ENCODE data around the gene FXN.
A peak's percentile ranks its signal among the peaks of the same experiment; 100 is the strongest.
"Not testable (repeated sequence)": the region's sequence is repeated elsewhere in the genome, so short reads cannot be mapped to it uniquely, and the experiment has no call there.

The FXN gene

DNA sequence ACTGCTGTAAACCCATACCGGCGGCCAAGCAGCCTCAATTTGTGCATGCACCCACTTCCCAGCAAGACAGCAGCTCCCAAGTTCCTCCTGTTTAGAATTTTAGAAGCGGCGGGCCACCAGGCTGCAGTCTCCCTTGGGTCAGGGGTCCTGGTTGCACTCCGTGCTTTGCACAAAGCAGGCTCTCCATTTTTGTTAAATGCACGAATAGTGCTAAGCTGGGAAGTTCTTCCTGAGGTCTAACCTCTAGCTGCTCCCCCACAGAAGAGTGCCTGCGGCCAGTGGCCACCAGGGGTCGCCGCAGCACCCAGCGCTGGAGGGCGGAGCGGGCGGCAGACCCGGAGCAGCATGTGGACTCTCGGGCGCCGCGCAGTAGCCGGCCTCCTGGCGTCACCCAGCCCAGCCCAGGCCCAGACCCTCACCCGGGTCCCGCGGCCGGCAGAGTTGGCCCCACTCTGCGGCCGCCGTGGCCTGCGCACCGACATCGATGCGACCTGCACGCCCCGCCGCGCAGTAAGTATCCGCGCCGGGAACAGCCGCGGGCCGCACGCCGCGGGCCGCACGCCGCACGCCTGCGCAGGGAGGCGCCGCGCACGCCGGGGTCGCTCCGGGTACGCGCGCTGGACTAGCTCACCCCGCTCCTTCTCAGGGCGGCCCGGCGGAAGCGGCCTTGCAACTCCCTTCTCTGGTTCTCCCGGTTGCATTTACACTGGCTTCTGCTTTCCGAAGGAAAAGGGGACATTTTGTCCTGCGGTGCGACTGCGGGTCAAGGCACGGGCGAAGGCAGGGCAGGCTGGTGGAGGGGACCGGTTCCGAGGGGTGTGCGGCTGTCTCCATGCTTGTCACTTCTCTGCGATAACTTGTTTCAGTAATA, at the start of gene FXN:
Gene FXN (plus strand): TSS at position 315 of the 871 bp plus-strand sequence. CDS start 31 bp downstream, at position 346.
- peak within 1 kb of the TSS; percentile 100 for H3K4me3 ChIP-seq (ENCODE audit: low read depth, low read length)
- H3K36me3 ChIP-seq (ENCODE audit: control insufficient read depth, insufficient read depth, low read length) = no peaks in the 10 kb centered on the region; the same call in 1 of the 2 replicates
- peaks cover 6% of the 10 kb centered on the region for H3K4me1 ChIP-seq (ENCODE audit: control insufficient read depth, insufficient read depth, low read length)
- H3K9me3 ChIP-seq (ENCODE audit: control insufficient read depth, insufficient read depth, low read length) = no peaks in the 10 kb centered on the region
- H3K9ac ChIP-seq (ENCODE audit: low read depth, low read length) = peak within 1 kb of the TSS; percentile 90
- H3K27me3 ChIP-seq (ENCODE audit: control insufficient read depth, insufficient read depth, low read length) = no peaks in the 10 kb centered on the region
- H3K27ac ChIP-seq (ENCODE audit: low read depth, low read length) = peak within 1 kb of the TSS; percentile 88

DNA sequence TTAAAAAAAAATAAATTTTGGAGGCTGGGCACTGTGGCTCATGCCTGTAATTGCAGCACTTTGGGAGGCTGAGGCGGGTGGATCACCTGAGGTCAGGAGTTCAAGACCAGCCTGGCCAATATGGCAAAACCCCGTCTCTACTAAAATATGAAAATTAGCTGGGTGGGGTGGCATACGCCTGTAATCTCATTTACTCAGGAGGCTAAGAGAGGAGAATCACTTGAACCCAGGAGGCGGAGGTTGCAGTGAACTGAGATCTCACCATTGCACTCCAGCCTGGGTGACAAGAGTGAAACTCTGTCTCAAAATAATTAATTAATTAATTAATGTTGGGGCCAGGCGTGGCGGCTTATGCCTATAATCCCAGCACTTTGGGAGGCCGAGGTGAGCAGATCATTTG, 48.6 kb upstream of the FXN start:
- not testable (repeated sequence) for H3K4me3 ChIP-seq (ENCODE audit: low read depth, low read length); H3K27me3 ChIP-seq (ENCODE audit: control insufficient read depth, insufficient read depth, low read length); H3K27ac ChIP-seq (ENCODE audit: low read depth, low read length); H3K36me3 ChIP-seq (ENCODE audit: control insufficient read depth, insufficient read depth, low read length); H3K9ac ChIP-seq (ENCODE audit: low read depth, low read length); H3K9me3 ChIP-seq (ENCODE audit: control insufficient read depth, insufficient read depth, low read length); H3K4me1 ChIP-seq (ENCODE audit: control insufficient read depth, insufficient read depth, low read length)

DNA sequence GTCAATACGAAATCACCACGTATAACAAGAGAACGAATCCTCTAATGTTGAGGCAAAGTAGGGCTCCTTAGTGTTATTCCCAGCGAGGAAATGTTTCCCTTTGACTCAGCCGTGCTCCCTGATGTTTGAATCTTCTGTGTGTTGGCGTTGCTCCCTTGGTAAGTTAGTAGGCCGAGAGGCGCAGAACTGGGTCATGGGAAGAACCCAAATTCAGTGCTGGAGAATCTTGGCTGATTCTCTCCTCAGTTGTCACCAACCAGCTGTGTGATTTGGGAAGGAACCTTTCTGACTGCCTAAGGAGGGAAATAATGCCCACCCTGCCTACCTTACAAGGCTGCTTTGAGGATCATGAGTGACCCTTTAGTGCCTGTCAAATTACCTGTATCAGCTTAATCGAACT, 44.1 kb upstream of the FXN start:
- Histone ChIP-seq H3K9me3 (ENCODE audit: control insufficient read depth, insufficient read depth, low read length) (no peaks in the 10 kb centered on the region), H3K36me3 (ENCODE audit: control insufficient read depth, insufficient read depth, low read length) (no peaks in the 10 kb centered on the region), H3K4me3 (ENCODE audit: low read depth, low read length) (no peak overlapping the region), H3K27me3 (ENCODE audit: control insufficient read depth, insufficient read depth, low read length) (no peaks in the 10 kb centered on the region), H3K27ac (ENCODE audit: low read depth, low read length) (no peak overlapping the region), H3K4me1 (ENCODE audit: control insufficient read depth, insufficient read depth, low read length) (no peaks in the 10 kb centered on the region), H3K9ac (ENCODE audit: low read depth, low read length) (no peak overlapping the region)

DNA sequence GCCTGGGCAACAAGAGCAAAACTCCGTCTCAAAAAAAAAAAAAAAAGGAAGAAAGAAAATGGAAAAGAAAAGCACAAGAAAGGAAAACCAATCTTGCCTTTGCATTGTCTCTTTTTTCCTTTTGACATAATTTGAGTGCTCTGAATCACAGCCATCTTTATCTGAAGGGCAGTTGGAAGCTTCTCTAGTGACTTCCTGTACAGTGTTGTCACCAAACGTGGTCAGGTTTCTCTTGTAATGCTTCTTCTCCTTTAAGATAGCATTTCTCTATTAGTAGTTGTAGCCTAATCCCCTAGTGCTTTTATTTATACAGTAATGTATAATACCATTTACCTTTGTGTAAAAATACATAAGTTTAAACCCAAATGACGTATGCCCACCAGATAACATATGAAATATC, 39.8 kb upstream of the FXN start:
- Histone ChIP-seq H3K27me3 (ENCODE audit: control insufficient read depth, insufficient read depth, low read length) (no peaks in the 10 kb centered on the region), H3K27ac (ENCODE audit: low read depth, low read length) (no peak overlapping the region), H3K9me3 (ENCODE audit: control insufficient read depth, insufficient read depth, low read length) (no peaks in the 10 kb centered on the region), H3K4me1 (ENCODE audit: control insufficient read depth, insufficient read depth, low read length) (peaks cover 26% of the 10 kb centered on the region), H3K36me3 (ENCODE audit: control insufficient read depth, insufficient read depth, low read length) (no peaks in the 10 kb centered on the region), H3K9ac (ENCODE audit: low read depth, low read length) (no peak overlapping the region), H3K4me3 (ENCODE audit: low read depth, low read length) (no peak overlapping the region)

DNA sequence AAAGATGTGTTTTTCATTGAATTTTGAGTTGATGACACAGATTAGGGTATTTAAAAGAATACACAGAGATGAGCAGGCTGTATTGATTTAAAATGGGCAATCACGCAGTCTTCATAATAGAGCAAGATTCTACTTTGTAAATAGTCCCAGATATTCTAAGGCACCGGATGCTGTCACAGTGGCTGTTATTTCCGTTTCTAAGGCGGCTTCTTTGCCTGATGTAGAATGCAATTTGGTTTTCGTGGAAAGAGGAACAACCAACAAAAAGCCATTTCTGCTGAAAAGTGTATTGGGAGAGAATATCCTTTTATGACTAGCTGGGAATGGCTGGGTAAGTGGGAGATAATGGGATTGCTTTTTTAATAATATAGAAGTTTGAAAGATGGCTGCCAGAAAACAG, 39.1 kb upstream of the FXN start:
- Histone ChIP-seq H3K27ac (ENCODE audit: low read depth, low read length) (no peak overlapping the region), H3K27me3 (ENCODE audit: control insufficient read depth, insufficient read depth, low read length) (no peaks in the 10 kb centered on the region), H3K9me3 (ENCODE audit: control insufficient read depth, insufficient read depth, low read length) (no peaks in the 10 kb centered on the region), H3K36me3 (ENCODE audit: control insufficient read depth, insufficient read depth, low read length) (no peaks in the 10 kb centered on the region), H3K4me3 (ENCODE audit: low read depth, low read length) (no peak overlapping the region), H3K9ac (ENCODE audit: low read depth, low read length) (no peak overlapping the region), H3K4me1 (ENCODE audit: control insufficient read depth, insufficient read depth, low read length) (peaks cover 26% of the 10 kb centered on the region)

DNA sequence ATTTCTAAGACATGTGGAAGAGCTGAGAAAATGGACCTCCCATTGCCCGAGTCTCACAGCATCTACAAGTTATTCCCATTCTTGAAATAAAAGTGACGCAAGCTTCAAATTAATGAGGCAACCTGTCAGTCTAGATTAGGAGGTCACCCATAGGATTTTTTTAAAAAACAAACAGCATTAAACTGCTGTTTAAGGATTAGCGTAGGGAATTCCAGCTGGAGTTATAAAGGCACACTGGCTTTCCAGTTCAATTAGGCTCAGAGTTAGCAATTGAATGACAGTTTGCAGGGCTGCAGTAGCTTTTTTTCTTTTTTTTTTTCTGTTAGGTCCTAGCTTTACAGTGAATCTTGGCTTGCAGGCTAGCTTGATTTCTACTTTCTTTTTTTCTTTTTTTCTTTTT, 37.9 kb upstream of the FXN start:
- Histone ChIP-seq H3K9me3 (ENCODE audit: control insufficient read depth, insufficient read depth, low read length) (no peaks in the 10 kb centered on the region), H3K27ac (ENCODE audit: low read depth, low read length) (peak overlapping the region; percentile 39), H3K36me3 (ENCODE audit: control insufficient read depth, insufficient read depth, low read length) (no peaks in the 10 kb centered on the region), H3K4me3 (ENCODE audit: low read depth, low read length) (no peak overlapping the region), H3K4me1 (ENCODE audit: control insufficient read depth, insufficient read depth, low read length) (peaks cover 26% of the 10 kb centered on the region), H3K27me3 (ENCODE audit: control insufficient read depth, insufficient read depth, low read length) (no peaks in the 10 kb centered on the region), H3K9ac (ENCODE audit: low read depth, low read length) (no peak overlapping the region)

DNA sequence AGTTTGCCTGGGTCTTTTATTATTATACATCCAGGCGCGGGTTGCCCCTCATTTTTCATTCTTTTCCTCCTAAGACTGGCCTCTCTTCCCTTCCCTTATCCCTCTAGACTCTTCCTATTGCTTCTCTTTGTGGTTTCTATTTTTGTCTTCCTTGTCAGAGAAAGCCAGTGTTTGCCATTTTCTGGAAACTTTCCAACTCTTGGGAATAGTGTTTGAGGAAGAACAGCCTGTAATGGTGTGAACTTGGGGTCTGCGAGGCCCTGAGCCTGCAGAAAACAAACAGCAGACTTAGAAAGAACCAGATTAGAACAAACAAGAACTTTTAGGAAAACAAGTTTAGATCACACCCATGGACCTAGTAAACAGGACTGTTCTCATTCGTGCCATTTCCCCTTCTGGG, 37.2 kb upstream of the FXN start:
- H3K9ac ChIP-seq (ENCODE audit: low read depth, low read length) = no peak overlapping the region
- H3K27ac ChIP-seq (ENCODE audit: low read depth, low read length) = no peak overlapping the region
- H3K4me1 ChIP-seq (ENCODE audit: control insufficient read depth, insufficient read depth, low read length) = peaks cover 26% of the 10 kb centered on the region
- no peak overlapping the region for H3K4me3 ChIP-seq (ENCODE audit: low read depth, low read length)
- H3K27me3 ChIP-seq (ENCODE audit: control insufficient read depth, insufficient read depth, low read length) = no peaks in the 10 kb centered on the region
- no peaks in the 10 kb centered on the region for H3K36me3 ChIP-seq (ENCODE audit: control insufficient read depth, insufficient read depth, low read length)
- no peaks in the 10 kb centered on the region for H3K9me3 ChIP-seq (ENCODE audit: control insufficient read depth, insufficient read depth, low read length)

DNA sequence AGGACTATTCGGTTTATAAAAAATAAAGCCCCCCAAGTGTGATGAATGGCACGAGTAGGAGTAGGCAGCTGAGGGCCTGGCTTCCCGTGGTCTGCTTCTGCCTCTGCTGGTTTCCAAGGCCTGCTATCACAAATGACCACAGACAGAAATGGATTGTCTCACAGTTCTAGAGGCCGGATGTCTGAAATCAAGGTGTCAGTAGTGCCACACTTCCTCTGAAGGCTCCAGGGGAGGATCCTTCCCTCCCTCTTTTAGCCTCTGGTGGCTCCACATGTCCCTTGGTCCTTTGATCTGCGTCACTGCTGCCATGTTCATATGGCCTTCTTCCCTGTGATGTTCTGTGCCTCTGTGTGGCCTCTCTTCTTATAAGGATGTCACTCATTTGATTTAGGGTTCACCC, 36.7 kb upstream of the FXN start:
- Histone ChIP-seq H3K4me1 (ENCODE audit: control insufficient read depth, insufficient read depth, low read length) (peaks cover 26% of the 10 kb centered on the region), H3K27ac (ENCODE audit: low read depth, low read length) (no peak overlapping the region), H3K36me3 (ENCODE audit: control insufficient read depth, insufficient read depth, low read length) (no peaks in the 10 kb centered on the region), H3K4me3 (ENCODE audit: low read depth, low read length) (no peak overlapping the region), H3K27me3 (ENCODE audit: control insufficient read depth, insufficient read depth, low read length) (no peaks in the 10 kb centered on the region), H3K9ac (ENCODE audit: low read depth, low read length) (no peak overlapping the region), H3K9me3 (ENCODE audit: control insufficient read depth, insufficient read depth, low read length) (no peaks in the 10 kb centered on the region)

DNA sequence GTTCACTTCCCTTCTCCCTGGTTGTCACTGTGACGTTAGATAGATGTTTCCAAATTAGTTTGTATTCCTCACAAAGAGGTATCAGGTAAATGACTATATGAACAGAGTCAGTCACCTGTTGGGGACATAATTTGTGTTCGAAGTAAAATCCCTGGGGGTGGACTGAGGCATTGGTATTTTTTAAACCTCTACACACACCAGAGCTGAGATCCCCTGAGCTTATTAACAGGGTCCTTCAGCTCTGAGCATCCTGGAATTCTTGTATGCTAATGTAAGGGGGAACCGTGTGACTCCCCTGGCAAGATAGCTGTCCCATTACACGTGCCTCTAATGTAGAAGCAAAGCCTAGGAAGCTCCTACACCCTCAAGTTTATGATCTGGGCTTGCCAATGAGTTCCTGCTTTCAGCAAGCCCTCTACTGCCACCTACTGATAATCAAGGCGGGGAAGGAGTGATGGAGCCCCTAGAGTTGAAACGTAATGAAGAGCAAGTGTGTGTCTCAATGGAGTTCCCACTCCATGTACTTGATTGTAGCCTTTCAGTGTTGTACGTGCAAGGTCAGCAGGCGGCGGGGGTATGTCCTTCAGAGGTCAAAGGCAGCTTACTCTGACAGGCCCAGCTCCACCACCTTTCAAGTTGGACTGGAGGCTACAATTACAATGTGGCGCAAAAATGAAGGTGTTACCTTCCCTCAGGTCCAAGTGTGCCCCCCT, 36.0 kb upstream of the FXN start:
- Histone ChIP-seq H3K9me3 (ENCODE audit: control insufficient read depth, insufficient read depth, low read length) (no peaks in the 10 kb centered on the region), H3K27me3 (ENCODE audit: control insufficient read depth, insufficient read depth, low read length) (no peaks in the 10 kb centered on the region), H3K36me3 (ENCODE audit: control insufficient read depth, insufficient read depth, low read length) (no peaks in the 10 kb centered on the region), H3K9ac (ENCODE audit: low read depth, low read length) (no peak overlapping the region), H3K4me1 (ENCODE audit: control insufficient read depth, insufficient read depth, low read length) (peaks cover 26% of the 10 kb centered on the region), H3K27ac (ENCODE audit: low read depth, low read length) (no peak overlapping the region), H3K4me3 (ENCODE audit: low read depth, low read length) (no peak overlapping the region)

DNA sequence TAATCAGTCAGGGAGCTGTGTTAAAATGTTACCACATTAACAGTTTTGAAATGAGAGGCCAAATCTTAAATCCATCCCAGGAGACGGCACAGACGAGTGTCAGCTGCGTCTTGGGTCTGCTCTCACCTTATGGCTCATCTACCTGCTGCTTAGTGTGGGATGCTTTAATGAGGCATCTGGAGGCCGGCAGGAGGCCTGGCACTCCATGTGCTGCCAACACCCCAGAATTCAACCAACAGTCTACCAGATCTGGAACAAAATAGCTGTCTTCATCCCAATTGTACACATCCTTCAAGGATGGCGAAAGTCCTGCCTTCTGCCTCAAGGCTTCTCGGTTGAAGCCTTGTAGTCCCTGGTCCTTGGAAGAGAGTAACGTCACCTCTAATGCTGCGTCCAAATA, 33.6 kb upstream of the FXN start:
- Histone ChIP-seq H3K27me3 (ENCODE audit: control insufficient read depth, insufficient read depth, low read length) (no peaks in the 10 kb centered on the region), H3K9ac (ENCODE audit: low read depth, low read length) (no peak overlapping the region), H3K27ac (ENCODE audit: low read depth, low read length) (no peak overlapping the region)

DNA sequence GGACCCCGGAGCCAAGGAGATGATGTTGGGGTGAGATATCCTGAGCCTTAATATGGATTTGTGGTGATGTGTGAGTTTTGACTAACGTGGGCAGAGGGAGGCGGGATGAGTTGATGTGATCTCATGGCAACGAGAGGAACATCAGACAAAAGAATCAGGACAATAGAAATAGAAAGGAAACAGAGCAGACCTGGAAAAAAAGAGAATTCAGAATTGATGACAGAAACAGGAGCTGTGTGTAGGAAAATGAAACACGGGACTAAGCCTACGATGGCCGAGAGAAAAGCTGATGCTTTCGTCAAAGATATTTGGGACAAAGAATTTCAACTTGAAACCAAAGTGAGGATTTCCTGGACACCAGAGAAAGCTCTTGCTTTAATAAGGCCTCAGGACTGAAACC, 32.5 kb upstream of the FXN start:
- no peak overlapping the region for H3K9ac ChIP-seq (ENCODE audit: low read depth, low read length)
- no peaks in the 10 kb centered on the region for H3K36me3 ChIP-seq (ENCODE audit: control insufficient read depth, insufficient read depth, low read length)

More for the DNA sequence above, 33.6 kb upstream of the FXN start:
- Histone ChIP-seq H3K4me1 (ENCODE audit: control insufficient read depth, insufficient read depth, low read length) (peaks cover 25% of the 10 kb centered on the region), H3K9me3 (ENCODE audit: control insufficient read depth, insufficient read depth, low read length) (no peaks in the 10 kb centered on the region), H3K36me3 (ENCODE audit: control insufficient read depth, insufficient read depth, low read length) (no peaks in the 10 kb centered on the region), H3K4me3 (ENCODE audit: low read depth, low read length) (no peak overlapping the region)

More for the DNA sequence above, 32.5 kb upstream of the FXN start:
- Histone ChIP-seq H3K4me1 (ENCODE audit: control insufficient read depth, insufficient read depth, low read length) (peaks cover 15% of the 10 kb centered on the region), H3K4me3 (ENCODE audit: low read depth, low read length) (no peak overlapping the region), H3K27ac (ENCODE audit: low read depth, low read length) (no peak overlapping the region), H3K27me3 (ENCODE audit: control insufficient read depth, insufficient read depth, low read length) (no peaks in the 10 kb centered on the region), H3K9me3 (ENCODE audit: control insufficient read depth, insufficient read depth, low read length) (no peaks in the 10 kb centered on the region)

Measured in HUES48 (cell line).